ENCODE results near the gene PAK1IP1. TPM values are rescaled to one million over a fixed set of nuclear protein-coding genes. Genes with fewer than 3 reads are reported as not detected.
"Not testable (repeated sequence)": the region's sequence is repeated elsewhere in the genome, so short reads cannot be mapped to it uniquely, and the experiment has no call there.

Gene PAK1IP1
- total and polyA plus RNA-seq, 7 experiments from 2014 or later, result 5.2 to 22.0 (median 8.7) TPM

DNA sequence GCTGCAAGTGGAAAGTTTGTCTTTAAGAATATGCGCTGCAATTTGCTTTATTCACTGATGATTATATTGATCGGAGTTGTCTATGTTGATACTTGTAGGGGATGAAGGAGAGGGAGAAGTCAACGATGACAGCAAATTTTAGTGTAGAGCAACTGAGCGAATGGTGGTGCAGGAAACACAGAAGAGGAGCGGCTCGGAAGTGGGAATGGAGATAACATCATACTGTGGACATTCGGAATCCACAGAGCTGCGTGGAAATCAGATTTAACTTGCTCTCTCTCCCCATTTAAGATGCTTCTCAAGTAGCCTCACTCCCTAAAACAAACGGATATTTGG, 52.1 kb downstream of the PAK1IP1 start:
- Mint-ChIP-seq H3K27ac (peak overlapping the region; percentile 82 to 99 (median 96)), H3K36me3 (peaks cover 0 to 24% (median 7%) of the 10 kb centered on the region in 5 donors), H3K4me3 (peak overlapping the region; percentile 85 to 98 (median 91)), H3K9me3 (no peaks in the 10 kb centered on the region), H3K27me3 (no peaks in the 10 kb centered on the region), H3K4me1 (peaks cover 24 to 64% (median 62%) of the 10 kb centered on the region in 7 donors)
- intact Hi-C loops (cut with micrococcal nuclease), result loop anchor here (1.0 to 2.0 kb wide), 11 partner anchors 12 to 790 kb away; partner anchors contain the start of genes C6orf52 (in 2 of the 2), MAK (in 2 of the 2), PAK1IP1 (in 2 of the 2) and SMIM13 (in 2 of the 2)
- Histone ChIP-seq H3K4me1 (ENCODE audit: control insufficient read depth in 2 of 2, insufficient read depth in 2 of 2, low read length in 2 of 2) (peaks cover 12 to 37% of the 10 kb centered on the region in 2 donors), H3K4me3 (ENCODE audit: low read length) (peak overlapping the region; percentile 71), H3K27me3 (ENCODE audit: control insufficient read depth in 2 of 2, insufficient read depth in 2 of 2, low read length in 2 of 2) (no peaks in the 10 kb centered on the region), H3K36me3 (ENCODE audit: control insufficient read depth in 2 of 3, insufficient read depth in 3 of 3, low read length in 3 of 3) (peaks cover 0 to 14% (median 7%) of the 10 kb centered on the region in 3 experiments), H3K9me3 (ENCODE audit: control insufficient read depth in 2 of 3, low read length in 3 of 3) (no peaks in the 10 kb centered on the region), H3K27ac (ENCODE audit: low read depth, low read length) (peak overlapping the region; percentile 79)
- DNase-seq (no peak), ATAC-seq (no peak)
- POLR2A ChIA-PET, result interaction anchor here (1.2 to 4.5 kb wide), 5 partner anchors 9 to 54 kb away, joined by 3 to 72 read pairs (median 5); partner anchors contain the start of genes C6orf52, PAK1IP1 and TMEM14C
- CTCF ChIA-PET, result no interaction called here

DNA sequence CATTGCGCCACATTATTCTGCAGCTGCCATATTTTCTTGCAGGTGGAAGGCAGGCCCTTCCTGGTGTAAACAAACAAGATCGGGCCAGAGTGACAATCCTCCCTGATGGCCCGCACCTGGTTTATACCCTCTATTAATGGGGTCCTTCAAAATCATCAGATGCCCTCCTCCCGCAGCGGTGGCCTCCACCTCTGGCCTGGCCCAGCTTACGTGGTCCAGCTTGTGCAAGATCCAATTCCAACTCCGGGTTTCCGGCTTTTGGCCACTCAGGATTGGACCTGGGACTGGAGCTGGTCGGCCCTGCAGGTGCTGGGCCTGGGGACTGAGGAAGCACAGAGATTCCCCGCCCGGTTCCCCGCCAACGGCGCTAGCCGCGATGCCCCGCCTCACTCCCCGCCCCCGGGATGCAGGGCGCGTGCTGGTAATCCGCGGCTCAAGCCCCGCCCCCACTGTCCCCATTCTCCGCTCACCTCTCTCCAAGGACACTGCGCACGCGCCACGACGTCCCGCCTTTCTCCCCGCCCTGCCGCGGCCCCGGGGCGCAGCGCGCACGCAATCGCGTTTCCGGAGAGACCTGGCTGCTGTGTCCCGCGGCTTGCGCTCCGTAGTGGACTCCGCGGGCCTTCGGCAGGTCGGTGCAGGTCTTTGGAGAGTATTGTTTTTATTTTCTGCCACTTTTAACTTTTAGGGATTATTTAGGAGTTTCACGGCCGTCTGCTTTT, 52.6 kb downstream of the PAK1IP1 start, which contains the start of gene TMEM14B:
TMEM14B (plus strand) TSS at position 555 of the 722 bp plus-strand sequence. CDS start 1,441 bp downstream, outside the sequence.
- Mint-ChIP-seq H3K27me3 (no peaks in the 10 kb centered on the region), H3K4me1 (peaks cover 24 to 67% (median 62%) of the 10 kb centered on the region in 7 donors)

GRCh38 chr6:10749734-10750133, 55.0 kb downstream of the PAK1IP1 start:
- ATAC-seq (no peak), DNase-seq (no peak)
- Mint-ChIP-seq H3K4me1 (peaks cover 32 to 82% (median 77%) of the 10 kb centered on the region in 7 donors), H3K27me3 (no peaks in the 10 kb centered on the region), H3K4me3 (peak overlapping the region; percentile 19 to 98 (median 86)), H3K9me3 (no peaks in the 10 kb centered on the region), H3K27ac (peak overlapping the region in 8 of 9 donors; percentile 5 to 97 (median 49)), H3K36me3 (peaks cover 10 to 39% (median 24%) of the 10 kb centered on the region in 5 donors)
- Histone ChIP-seq H3K4me1 (ENCODE audit: control insufficient read depth in 2 of 2, insufficient read depth in 2 of 2, low read length in 2 of 2) (peaks cover 12 to 37% of the 10 kb centered on the region in 2 donors), H3K27me3 (ENCODE audit: control insufficient read depth in 2 of 2, insufficient read depth in 2 of 2, low read length in 2 of 2) (no peaks in the 10 kb centered on the region), H3K27ac (ENCODE audit: low read depth, low read length) (no peak overlapping the region), H3K4me3 (ENCODE audit: low read length) (no peak overlapping the region), H3K36me3 (ENCODE audit: control insufficient read depth in 2 of 3, insufficient read depth in 3 of 3, low read length in 3 of 3) (peaks cover 0 to 39% (median 12%) of the 10 kb centered on the region in 3 experiments), H3K9me3 (ENCODE audit: control insufficient read depth in 2 of 3, low read length in 3 of 3) (no peaks in the 10 kb centered on the region)
- intact Hi-C loops (cut with micrococcal nuclease), result no loop called here
- ChIA-PET POLR2A (interaction anchor here (4.5 kb wide), 1 partner anchor 28 kb away, joined by 72 read pairs; the partner anchor contains the start of gene TMEM14C), CTCF (no interaction called here)

More for the DNA sequence above, 52.6 kb downstream of the PAK1IP1 start, which contains the start of gene TMEM14B:
- Histone ChIP-seq H3K27ac (ENCODE audit: low read depth, low read length) (peak within 1 kb of the TSS; percentile 79), H3K27me3 (ENCODE audit: control insufficient read depth in 2 of 2, insufficient read depth in 2 of 2, low read length in 2 of 2) (no peaks in the 10 kb centered on the region), H3K9me3 (ENCODE audit: control insufficient read depth in 2 of 3, low read length in 3 of 3) (no peaks in the 10 kb centered on the region), H3K36me3 (ENCODE audit: control insufficient read depth in 2 of 3, insufficient read depth in 3 of 3, low read length in 3 of 3) (peaks cover 0 to 16% (median 7%) of the 10 kb centered on the region in 3 experiments), H3K4me3 (ENCODE audit: low read length) (peak within 1 kb of the TSS; percentile 71), H3K4me1 (ENCODE audit: control insufficient read depth in 2 of 2, insufficient read depth in 2 of 2, low read length in 2 of 2) (peaks cover 12 to 37% of the 10 kb centered on the region in 2 donors)
- no peaks in the 10 kb centered on the region for H3K9me3 Mint-ChIP-seq
- intact Hi-C loops (cut with micrococcal nuclease), result loop anchor here (1.0 to 2.0 kb wide), 11 partner anchors 12 to 790 kb away; partner anchors contain the start of genes C6orf52 (in 2 of the 2), MAK (in 2 of the 2), PAK1IP1 (in 2 of the 2) and SMIM13 (in 2 of the 2)
- ATAC-seq (peak; percentile 99), DNase-seq (peak; percentile 97 to 100 (median 99))
- ChIA-PET POLR2A (interaction anchor here (0.6 to 4.5 kb wide), 6 partner anchors 9 to 358 kb away, joined by 3 to 72 read pairs (median 5); partner anchors contain the start of genes C6orf52, PAK1IP1 and TMEM14C), CTCF (interaction anchor here (0.6 to 1.2 kb wide), 2 partner anchors 12 to 269 kb away, joined by 3 to 4 read pairs; no protein-coding TSS in a partner anchor)
- peak within 1 kb of the TSS; percentile 85 to 98 (median 91) for H3K4me3 Mint-ChIP-seq
- H3K36me3 Mint-ChIP-seq, result peaks cover 0 to 25% (median 10%) of the 10 kb centered on the region in 5 donors
- peak within 1 kb of the TSS; percentile 82 to 99 (median 96) for H3K27ac Mint-ChIP-seq

DNA sequence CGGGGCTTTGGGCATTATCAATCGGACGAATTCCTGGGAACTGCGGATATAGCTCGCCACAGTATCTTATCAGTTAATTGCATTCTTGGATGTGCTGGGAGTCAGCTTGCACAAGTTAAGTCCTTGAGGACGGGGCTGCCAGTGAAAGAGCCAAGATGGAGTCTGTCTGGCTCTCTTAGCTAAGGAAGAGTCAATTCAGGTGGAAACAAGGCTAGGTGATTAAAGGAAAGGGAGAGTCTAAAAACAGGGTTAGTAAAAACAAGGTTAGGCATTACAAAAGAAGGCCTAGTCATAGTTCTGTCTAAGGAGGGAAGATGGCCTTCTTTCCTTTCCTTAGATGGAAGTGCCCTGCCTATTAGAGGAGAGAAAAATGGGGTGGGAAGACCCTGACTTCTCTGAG, 55.8 kb downstream of the PAK1IP1 start:
- H3K27me3 Mint-ChIP-seq; H3K27ac ChIP-seq (ENCODE audit: low read depth, low read length); H3K27me3 ChIP-seq (ENCODE audit: control insufficient read depth in 2 of 2, insufficient read depth in 2 of 2, low read length in 2 of 2); H3K9me3 Mint-ChIP-seq; H3K4me3 ChIP-seq (ENCODE audit: low read length); intact Hi-C loops (cut with micrococcal nuclease); DNase-seq; ATAC-seq; H3K9me3 ChIP-seq (ENCODE audit: control insufficient read depth in 2 of 3, low read length in 3 of 3): not testable (repeated sequence)
- Mint-ChIP-seq H3K36me3 (peaks cover 15 to 48% (median 30%) of the 10 kb centered on the region in 5 donors), H3K27ac (peak overlapping the region in 5 of 9 donors; percentile 4 to 69 (median 29)), H3K4me1 (peaks cover 27 to 85% (median 76%) of the 10 kb centered on the region in 7 donors), H3K4me3 (peak overlapping the region in 4 of 10 donors; percentile 29 to 94 (median 57))
- ChIA-PET POLR2A (interaction anchor here (0.6 to 1.2 kb wide), 2 partner anchors 56 to 99 kb away, joined by 4 to 6 read pairs; partner anchors contain the start of genes C6orf52 and PAK1IP1), CTCF (interaction anchor here (0.6 kb wide), 1 partner anchor 223 kb away, joined by 3 read pairs; no protein-coding TSS in a partner anchor)
- H3K36me3 ChIP-seq (ENCODE audit: control insufficient read depth in 2 of 3, insufficient read depth in 3 of 3, low read length in 3 of 3), result peaks cover 0 to 48% (median 13%) of the 10 kb centered on the region in 3 experiments
- peaks cover 12 to 37% of the 10 kb centered on the region in 2 donors for H3K4me1 ChIP-seq (ENCODE audit: control insufficient read depth in 2 of 2, insufficient read depth in 2 of 2, low read length in 2 of 2)

DNA sequence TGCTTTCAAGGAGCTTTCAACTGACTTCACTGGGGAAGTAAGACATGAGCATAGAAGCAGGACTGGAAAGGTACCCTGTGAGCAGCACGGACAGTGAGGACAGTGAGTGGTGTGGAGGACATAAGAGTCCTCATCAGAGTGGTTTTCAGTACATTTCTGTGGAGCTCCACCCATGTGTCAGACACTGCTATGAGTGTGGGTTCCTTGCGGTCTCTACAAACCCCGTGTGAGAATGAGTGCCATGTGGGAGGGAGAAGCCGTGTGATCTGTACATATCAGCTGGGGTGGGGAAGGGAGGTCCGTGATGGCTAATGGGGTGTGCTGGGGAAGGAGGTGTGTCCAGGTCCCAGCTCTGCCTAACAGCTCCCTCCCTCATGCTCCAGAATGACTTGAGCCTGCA, 57.0 kb downstream of the PAK1IP1 start:
- peak overlapping the region in 4 of 9 donors; percentile 11 to 69 (median 40) for H3K27ac Mint-ChIP-seq
- Histone ChIP-seq H3K36me3 (ENCODE audit: control insufficient read depth in 2 of 3, insufficient read depth in 3 of 3, low read length in 3 of 3) (peaks cover 0 to 57% (median 13%) of the 10 kb centered on the region in 3 experiments), H3K4me1 (ENCODE audit: control insufficient read depth in 2 of 2, insufficient read depth in 2 of 2, low read length in 2 of 2) (peaks cover 12 to 33% of the 10 kb centered on the region in 2 donors)
- H3K4me3 Mint-ChIP-seq; H3K27ac ChIP-seq (ENCODE audit: low read depth, low read length); H3K9me3 Mint-ChIP-seq; POLR2A ChIA-PET; H3K9me3 ChIP-seq (ENCODE audit: control insufficient read depth in 2 of 3, low read length in 3 of 3); intact Hi-C loops (cut with micrococcal nuclease); DNase-seq; H3K27me3 ChIP-seq (ENCODE audit: control insufficient read depth in 2 of 2, insufficient read depth in 2 of 2, low read length in 2 of 2); H3K27me3 Mint-ChIP-seq; H3K4me3 ChIP-seq (ENCODE audit: low read length): not testable (repeated sequence)
- peak; percentile 13 for ATAC-seq
- H3K4me1 Mint-ChIP-seq, result peaks cover 23 to 77% (median 70%) of the 10 kb centered on the region in 7 donors
- CTCF ChIA-PET, result interaction anchor here (0.6 kb wide), 1 partner anchor 346 kb away, joined by 3 read pairs; no protein-coding TSS in a partner anchor
- H3K36me3 Mint-ChIP-seq, result peaks cover 15 to 57% (median 35%) of the 10 kb centered on the region in 5 donors

- Histone ChIP-seq H3K27ac (ENCODE audit: low read depth, low read length) (no peak overlapping the region), H3K4me3 (ENCODE audit: low read length) (no peak overlapping the region), H3K27me3 (ENCODE audit: control insufficient read depth in 2 of 2, insufficient read depth in 2 of 2, low read length in 2 of 2) (no peaks in the 10 kb centered on the region), H3K9me3 (ENCODE audit: control insufficient read depth in 2 of 3, low read length in 3 of 3) (no peaks in the 10 kb centered on the region), H3K36me3 (ENCODE audit: control insufficient read depth in 2 of 3, insufficient read depth in 3 of 3, low read length in 3 of 3) (peaks cover 0 to 65% (median 10%) of the 10 kb centered on the region in 3 experiments), H3K4me1 (ENCODE audit: control insufficient read depth in 2 of 2, insufficient read depth in 2 of 2, low read length in 2 of 2) (peaks cover 0 to 8% of the 10 kb centered on the region in 2 donors)
- H3K4me3 Mint-ChIP-seq, result no peak overlapping the region
- ChIA-PET CTCF (no interaction called here), POLR2A (no interaction called here)
- H3K27ac Mint-ChIP-seq, result peak overlapping the region in 4 of 9 donors; percentile 15 to 56 (median 34)
- H3K36me3 Mint-ChIP-seq, result peaks cover 18 to 68% (median 47%) of the 10 kb centered on the region in 5 donors
- H3K9me3 Mint-ChIP-seq, result no peaks in the 10 kb centered on the region
- DNase-seq (no peak), ATAC-seq (no peak)
- intact Hi-C loops (cut with micrococcal nuclease), result no loop called here
- H3K27me3 Mint-ChIP-seq, result no peaks in the 10 kb centered on the region
- peaks cover 11 to 51% (median 44%) of the 10 kb centered on the region in 7 donors for H3K4me1 Mint-ChIP-seq
These were observed 61.3 kb downstream of the PAK1IP1 start for GRCh38 chr6:10756085-10756484.
